OCI-LY1 (cell line): Measurements from ENCODE around the gene OCLN.
A peak's percentile ranks its signal among the peaks of the same experiment; 100 is the strongest.

Experiments used
- H2AFZ ChIP-seq: fragments of 200-600 bp; sonication (generic), shearing (Covaris generic); 2 replicates; pipeline ENCODE4 v1.6.0; 2014; ENCODE audit warnings: antibody characterized with exemption, mild to moderate bottlenecking, low read length
- H3F3A ChIP-seq: fragments of 200-600 bp; sonication (generic), shearing (Covaris generic); 2 replicates; pipeline ENCODE4 v1.6.0; 2014; ENCODE audit warnings: mild to moderate bottlenecking, antibody characterized with exemption, low read length, moderate library complexity; ENCODE audit not compliant: insufficient read depth
- H3K27ac ChIP-seq: fragments of 200-600 bp; sonication (generic); 2 replicates; pipeline ENCODE4 v1.5.1; 2014; ENCODE audit warnings: low read length, mixed run types, mild to moderate bottlenecking, low read depth; ENCODE audit not compliant: poor library complexity, severe bottlenecking
- H3K27me3 ChIP-seq: fragments of 200-600 bp; sonication (generic); 2 replicates; pipeline ENCODE4 v1.6.0; 2014; ENCODE audit warnings: antibody characterized with exemption, mild to moderate bottlenecking, low read length, moderate library complexity; ENCODE audit not compliant: insufficient read depth
- H3K36me3 ChIP-seq: fragments of 200-600 bp; sonication (generic); 2 replicates; pipeline ENCODE4 v1.6.1; 2014; ENCODE audit warnings: mild to moderate bottlenecking, antibody characterized with exemption, low read length, moderate library complexity, mixed read lengths; ENCODE audit not compliant: insufficient read depth
- H3K4me1 ChIP-seq: fragments of 200-600 bp; sonication (generic); 2 replicates; pipeline ENCODE4 v1.5.1; 2014; ENCODE audit warnings: mild to moderate bottlenecking, low read length, moderate library complexity; ENCODE audit not compliant: insufficient read depth, severe bottlenecking
- H3K4me2 ChIP-seq: fragments of 200-600 bp; sonication (generic), shearing (Covaris generic); 2 replicates; pipeline ENCODE4 v1.6.1; 2014; ENCODE audit warnings: low read length
- H3K4me3 ChIP-seq: fragments of 200-600 bp; sonication (generic); 2 replicates; pipeline ENCODE4 v1.5.1; 2014; ENCODE audit warnings: low read length, low read depth, mild to moderate bottlenecking, mixed read lengths; ENCODE audit not compliant: poor library complexity, severe bottlenecking
- H3K79me2 ChIP-seq: fragments of 200-600 bp; shearing (Covaris generic); 2 replicates; pipeline ENCODE4 v1.6.1; 2016; ENCODE audit warnings: mixed run types, low read length, mixed read lengths; ENCODE audit not compliant: insufficient read depth
- H3K9ac ChIP-seq: fragments of 200-600 bp; sonication (generic), shearing (Covaris generic); 2 replicates; pipeline ENCODE4 v1.6.1; 2014; ENCODE audit warnings: mild to moderate bottlenecking, low read length, mixed read lengths
- H3K9me2 ChIP-seq: fragments of 200-600 bp; sonication (generic), shearing (Covaris generic); 2 replicates; pipeline ENCODE4 v1.6.1; 2014; ENCODE audit warnings: low read depth, mild to moderate bottlenecking, low read length, mixed read lengths
- H3K9me3 ChIP-seq: fragments of 200-600 bp; shearing (Covaris generic); 2 replicates; pipeline ENCODE4 v1.6.1; 2014; ENCODE audit warnings: low read length, mixed read lengths
- H4K20me1 ChIP-seq: fragments of 200-600 bp; sonication (generic), shearing (Covaris generic); 2 replicates; pipeline ENCODE4 v1.6.0; 2016; ENCODE audit warnings: mild to moderate bottlenecking, low read length; ENCODE audit not compliant: insufficient read depth
- CTCF ChIP-seq: fragments of 200-600 bp; sonication (generic), shearing (Covaris generic); IDR thresholded peaks from 2 replicates; pipeline ENCODE4 v1.5.1; 2017; ENCODE audit warnings: mild to moderate bottlenecking, antibody characterized with exemption, low read length, moderate library complexity, mixed read lengths
- EZH2 ChIP-seq: fragments of 200-600 bp; sonication (generic), shearing (Covaris generic); IDR thresholded peaks from 2 replicates; pipeline ENCODE4 v1.8.0; 2017; ENCODE audit warnings: borderline replicate concordance, mixed run types, mild to moderate bottlenecking, antibody characterized with exemption, low read length, moderate library complexity, mixed read lengths

OCLN gene

GRCh38 chr5:69492923-69493395 lies 369 bp downstream of the OCLN start:
- Histone ChIP-seq H3K9ac (no peak overlapping the region), H3K27ac (no peak overlapping the region), H3K4me1 (no peaks in the 10 kb centered on the region), H3K4me3 (peak overlapping the region; percentile 10), H3F3A (no peaks in the 10 kb centered on the region), H4K20me1 (no peaks in the 10 kb centered on the region), H3K79me2 (no peaks in the 10 kb centered on the region), H3K27me3 (peaks cover 5% of the 10 kb centered on the region), H3K9me3 (no peaks in the 10 kb centered on the region), H3K9me2 (no peaks in the 10 kb centered on the region), H3K36me3 (no peaks in the 10 kb centered on the region), H3K4me2 (peak overlapping the region; percentile 51; the same call in 1 of the 2 replicates), H2AFZ (no peak overlapping the region)
- TF ChIP-seq EZH2, result no peak
- TF ChIP-seq CTCF, result no peak

GRCh38 chr5:69493396-69494133 lies 975 bp downstream of the OCLN start:
- Histone ChIP-seq H3K4me1 (no peaks in the 10 kb centered on the region), H3K36me3 (no peaks in the 10 kb centered on the region), H3F3A (no peaks in the 10 kb centered on the region), H3K4me3 (peak overlapping the region; percentile 10), H4K20me1 (no peaks in the 10 kb centered on the region), H2AFZ (no peak overlapping the region), H3K9me3 (no peaks in the 10 kb centered on the region), H3K4me2 (peak overlapping the region; percentile 51), H3K9me2 (no peaks in the 10 kb centered on the region), H3K79me2 (no peaks in the 10 kb centered on the region), H3K27ac (no peak overlapping the region), H3K27me3 (peaks cover 5% of the 10 kb centered on the region), H3K9ac (no peak overlapping the region)
- TF ChIP-seq CTCF, result no peak
- no peak for TF ChIP-seq EZH2

- Histone ChIP-seq H4K20me1 (no peaks in the 10 kb centered on the region), H3K4me2 (no peak overlapping the region), H3K9me2 (no peaks in the 10 kb centered on the region), H3K4me3 (no peak overlapping the region), H3K79me2 (no peaks in the 10 kb centered on the region), H3K27ac (no peak overlapping the region), H3K36me3 (no peaks in the 10 kb centered on the region), H2AFZ (no peak overlapping the region), H3F3A (no peaks in the 10 kb centered on the region), H3K4me1 (no peaks in the 10 kb centered on the region), H3K9me3 (no peaks in the 10 kb centered on the region), H3K27me3 (no peaks in the 10 kb centered on the region; the same call in 1 of the 2 replicates), H3K9ac (no peak overlapping the region)
- no peak for TF ChIP-seq CTCF
- no peak for TF ChIP-seq EZH2
These were observed 1.9 kb downstream of the OCLN start for GRCh38 chr5:69494452-69494851.
